Mesenchymal stem cell (in vitro differentiated cells and primary cell): ENCODE results near the gene ITSN1.

ENCODE experiments used
- DNase-seq: peaks from one replicate; pipeline ENCODE4 v3.0.0-alpha.2; 2013
- H2AFZ ChIP-seq: one replicate; pipeline ENCODE4 v1.6.1; 2013; ENCODE audit warnings: low read depth, mild to moderate bottlenecking, control low read depth, inconsistent platforms, low read length, moderate library complexity
- H2AK5ac ChIP-seq: 2 replicates; pipeline ENCODE4 v1.6.1; 2013; ENCODE audit warnings: low read length, moderate library complexity, mild to moderate bottlenecking, inconsistent platforms; ENCODE audit not compliant: severe bottlenecking
- H2BK120ac ChIP-seq: one replicate; pipeline ENCODE4 v1.6.1; 2013; ENCODE audit warnings: low read depth, mild to moderate bottlenecking, inconsistent platforms, low read length, moderate library complexity
- H2BK12ac ChIP-seq, 2 experiments: one replicate each; pipeline ENCODE4 v1.6.1; 2013; ENCODE audit warnings: inconsistent platforms in 2 of 2, low read length in 2 of 2, mild to moderate bottlenecking in 2 of 2, moderate library complexity in 2 of 2, control low read depth in 1 of 2
- H2BK15ac ChIP-seq: one replicate; pipeline ENCODE4 v1.6.1; 2013; ENCODE audit warnings: mild to moderate bottlenecking, low read depth, inconsistent platforms; ENCODE audit not compliant: poor library complexity, severe bottlenecking
- H2BK5ac ChIP-seq: 2 replicates; pipeline ENCODE4 v1.6.1; 2013; ENCODE audit warnings: low read depth, mild to moderate bottlenecking, low read length, control low read depth, inconsistent platforms; ENCODE audit not compliant: poor library complexity, severe bottlenecking
- H3K14ac ChIP-seq, 2 experiments: one replicate each; pipeline ENCODE4 v1.6.1; 2013; ENCODE audit warnings: inconsistent platforms in 2 of 2, low read length in 2 of 2, control low read depth in 1 of 2, mild to moderate bottlenecking in 1 of 2, moderate library complexity in 1 of 2
- H3K18ac ChIP-seq, 2 experiments: one replicate each; pipeline ENCODE4 v1.6.1; 2013; ENCODE audit warnings: inconsistent platforms in 2 of 2, low read length in 2 of 2, control low read depth in 1 of 2, low read depth in 1 of 2, mild to moderate bottlenecking in 1 of 2
- H3K23ac ChIP-seq, 2 experiments: one replicate each; pipeline ENCODE4 v1.6.1; 2013; ENCODE audit warnings: inconsistent platforms in 2 of 2, low read length in 2 of 2, mild to moderate bottlenecking in 2 of 2, moderate library complexity in 2 of 2, control low read depth in 1 of 2
- H3K27ac ChIP-seq: 2 replicates; pipeline ENCODE4 v1.5.1; 2013; ENCODE audit warnings: mild to moderate bottlenecking, moderate library complexity, low read length, control low read depth, inconsistent platforms; ENCODE audit not compliant: poor library complexity, severe bottlenecking
- H3K27me3 ChIP-seq, 2 experiments: 2 replicates each; pipeline versions ENCODE4 v1.6.1 to v1.7.0; 2013; ENCODE audit warnings: low read length in 2 of 2, mild to moderate bottlenecking in 2 of 2, moderate library complexity in 2 of 2, control low read depth in 1 of 2, inconsistent platforms in 1 of 2; ENCODE audit not compliant: control insufficient read depth in 1 of 2, insufficient read depth in 1 of 2
- H3K36me3 ChIP-seq, 2 experiments: 2 replicates each; pipeline versions ENCODE4 v1.6.1 to v1.7.0; 2013; ENCODE audit warnings: low read length in 2 of 2, control low read depth in 1 of 2, inconsistent platforms in 1 of 2, low read depth in 1 of 2, mild to moderate bottlenecking in 1 of 2; ENCODE audit not compliant: insufficient read depth in 2 of 2, control insufficient read depth in 1 of 2
- H3K4ac ChIP-seq, 2 experiments: one replicate each; pipeline ENCODE4 v1.6.1; 2013; ENCODE audit warnings: inconsistent platforms in 2 of 2, low read length in 2 of 2, mild to moderate bottlenecking in 2 of 2, moderate library complexity in 2 of 2, control low read depth in 1 of 2, low read depth in 1 of 2
- H3K4me1 ChIP-seq: 2 replicates; pipeline ENCODE4 v1.6.1; 2013; ENCODE audit warnings: low read depth, low read length, control low read depth; ENCODE audit not compliant: control insufficient read depth, insufficient read depth
- H3K4me2 ChIP-seq: 2 replicates; pipeline ENCODE4 v1.6.1; 2013; ENCODE audit warnings: low read length, mild to moderate bottlenecking, inconsistent platforms; ENCODE audit not compliant: poor library complexity, severe bottlenecking
- H3K4me3 ChIP-seq, 2 experiments: 2 replicates each; pipeline versions ENCODE4 v1.5.1 to v1.7.0; 2013; ENCODE audit warnings: low read length in 2 of 2, mild to moderate bottlenecking in 2 of 2, control low read depth in 1 of 2, low read depth in 1 of 2; ENCODE audit not compliant: insufficient read depth in 1 of 2
- H3K79me1 ChIP-seq: replicated peaks from 2 replicates; pipeline ENCODE4 v1.6.1; 2013; ENCODE audit warnings: mild to moderate bottlenecking, control low read depth, low read length, inconsistent platforms; ENCODE audit not compliant: poor library complexity, severe bottlenecking
- H3K9ac ChIP-seq: 2 replicates; pipeline ENCODE4 v1.7.0; 2013; ENCODE audit warnings: mild to moderate bottlenecking, low read length, moderate library complexity
- H3K9me3 ChIP-seq: 2 replicates; pipeline ENCODE4 v1.7.0; 2013; ENCODE audit warnings: mild to moderate bottlenecking, low read length; ENCODE audit not compliant: control insufficient read depth
- H4K8ac ChIP-seq: one replicate; pipeline ENCODE4 v1.6.1; 2013; ENCODE audit warnings: inconsistent platforms, mild to moderate bottlenecking, low read length, moderate library complexity
- H4K91ac ChIP-seq: one replicate; pipeline ENCODE4 v1.6.1; 2013; ENCODE audit warnings: mild to moderate bottlenecking, low read length, inconsistent platforms
- WGBS: methylation state at CpG from one replicate; pipeline ENCODE4 v1.1.7; 2013; ENCODE audit warnings: mixed read lengths; 5-methylcytosine and 5-hydroxymethylcytosine counted together

ITSN1 gene

GRCh38 chr21:33762803-33763581 lies 120.7 kb downstream of the ITSN1 start:
- H3K4me2 ChIP-seq: no peak overlapping the region
- no peak overlapping the region for H3K23ac ChIP-seq
- H3K18ac ChIP-seq: no peak overlapping the region
- no peaks in the 10 kb centered on the region for H3K27me3 ChIP-seq
- DNase-seq: peak; percentile 11
- peaks cover 6 to 29% of the 10 kb centered on the region in 2 experiments for H3K36me3 ChIP-seq
- H3K4ac ChIP-seq: peak overlapping the region in 1 of 2 experiments; percentile 35
- H3K9ac ChIP-seq: no peak overlapping the region
- H2BK15ac ChIP-seq: no peak overlapping the region
- peaks cover 13% of the 10 kb centered on the region for H3K4me1 ChIP-seq
- peaks cover 11% of the 10 kb centered on the region for H3K79me1 ChIP-seq
- H4K91ac ChIP-seq: peak overlapping the region; percentile 47
- H2AK5ac ChIP-seq: peak overlapping the region; percentile 99
- no peak overlapping the region for H2AFZ ChIP-seq
- H3K14ac ChIP-seq: no peak overlapping the region
- no peaks in the 10 kb centered on the region for H3K9me3 ChIP-seq
- peak overlapping the region; percentile 93 for H3K27ac ChIP-seq
- H2BK5ac ChIP-seq: peak overlapping the region; percentile 76
- 96% methylated on average over 7 of the region's 9 CpGs for WGBS
- peak overlapping the region in 1 of 2 experiments; percentile 48 for H2BK12ac ChIP-seq
- H2BK120ac ChIP-seq: no peak overlapping the region
- peak overlapping the region; percentile 48 for H4K8ac ChIP-seq
- no peak overlapping the region for H3K4me3 ChIP-seq

- no peak for DNase-seq
- peak overlapping the region; percentile 99 for H2AK5ac ChIP-seq
- peak overlapping the region; percentile 24 for H2BK5ac ChIP-seq
- H3K14ac ChIP-seq: no peak overlapping the region
- no peak overlapping the region for H3K18ac ChIP-seq
- H3K36me3 ChIP-seq: peaks cover 3 to 32% of the 10 kb centered on the region in 2 experiments
- H3K4me3 ChIP-seq: no peak overlapping the region
- no peaks in the 10 kb centered on the region for H3K27me3 ChIP-seq
- 92% methylated on average over 3 of the region's 3 CpGs for WGBS
- no peaks in the 10 kb centered on the region for H3K9me3 ChIP-seq
- no peak overlapping the region for H2AFZ ChIP-seq
- no peak overlapping the region for H3K4ac ChIP-seq
- H3K79me1 ChIP-seq: peaks cover 8% of the 10 kb centered on the region
- no peak overlapping the region for H2BK15ac ChIP-seq
- H2BK120ac ChIP-seq: no peak overlapping the region
- H3K9ac ChIP-seq: no peak overlapping the region
- H4K8ac ChIP-seq: no peak overlapping the region
- H3K23ac ChIP-seq: no peak overlapping the region
- no peak overlapping the region for H4K91ac ChIP-seq
- peaks cover 14% of the 10 kb centered on the region for H3K4me1 ChIP-seq
- H3K4me2 ChIP-seq: no peak overlapping the region
- H2BK12ac ChIP-seq: no peak overlapping the region
- peak overlapping the region; percentile 93 for H3K27ac ChIP-seq
Observed at GRCh38 chr21:33763582-33763899, 121.2 kb downstream of the ITSN1 start.

- H4K8ac ChIP-seq: no peak overlapping the region
- H3K9ac ChIP-seq: peak overlapping the region; percentile 25
- H3K27ac ChIP-seq: peak overlapping the region; percentile 96
- no peak for DNase-seq
- 93% methylated on average over 1 of the region's 1 CpG for WGBS
- H2BK5ac ChIP-seq: peak overlapping the region; percentile 84
- no peak overlapping the region for H3K4ac ChIP-seq
- H3K79me1 ChIP-seq: peaks cover 17% of the 10 kb centered on the region
- no peak overlapping the region for H4K91ac ChIP-seq
- H3K9me3 ChIP-seq: no peaks in the 10 kb centered on the region
- no peak overlapping the region for H2BK12ac ChIP-seq
- H3K23ac ChIP-seq: no peak overlapping the region
- no peak overlapping the region for H2BK15ac ChIP-seq
- H3K27me3 ChIP-seq: no peaks in the 10 kb centered on the region
- H3K18ac ChIP-seq: no peak overlapping the region
- no peak overlapping the region for H3K4me3 ChIP-seq
- H3K4me1 ChIP-seq: peaks cover 11% of the 10 kb centered on the region
- no peak overlapping the region for H3K4me2 ChIP-seq
- no peak overlapping the region for H3K14ac ChIP-seq
- peaks cover 15 to 57% of the 10 kb centered on the region in 2 experiments for H3K36me3 ChIP-seq
- H2AFZ ChIP-seq: no peak overlapping the region
- no peak overlapping the region for H2BK120ac ChIP-seq
- no peak overlapping the region for H2AK5ac ChIP-seq
Observed at GRCh38 chr21:33767236-33767635, 124.9 kb downstream of the ITSN1 start.

- Histone ChIP-seq H3K36me3 (peaks cover 16 to 63% of the 10 kb centered on the region in 2 experiments), H2BK120ac (no peak overlapping the region), H3K9me3 (no peaks in the 10 kb centered on the region), H2BK15ac (no peak overlapping the region), H2BK5ac (no peak overlapping the region), H3K23ac (no peak overlapping the region), H3K4me2 (no peak overlapping the region), H2AFZ (no peak overlapping the region), H3K18ac (no peak overlapping the region), H2BK12ac (no peak overlapping the region), H3K27ac (peak overlapping the region; percentile 96), H3K4me1 (peaks cover 8% of the 10 kb centered on the region), H2AK5ac (no peak overlapping the region), H4K8ac (no peak overlapping the region), H3K4me3 (no peak overlapping the region), H4K91ac (no peak overlapping the region), H3K4ac (no peak overlapping the region), H3K79me1 (peaks cover 18% of the 10 kb centered on the region), H3K27me3 (no peaks in the 10 kb centered on the region), H3K9ac (no peak overlapping the region), H3K14ac (no peak overlapping the region)
- WGBS: 100% methylated on average over 1 of the region's 2 CpGs
- DNase-seq: no peak
Observed at GRCh38 chr21:33767960-33768359, 125.7 kb downstream of the ITSN1 start.
